Suprapubic skin (tissue), 4 donors: ENCODE measurements around the gene CLEC18A. TPM values are rescaled to one million over a fixed set of nuclear protein-coding genes. Genes with fewer than 3 reads are reported as not detected.
A peak's percentile ranks its signal among the peaks of the same experiment; 100 is the strongest.

ENCODE experiments used
- DNase-seq, 2 donors: peaks; one replicate each; pipeline ENCODE4 v3.0.0-alpha.2; 2019; ENCODE audit warnings: low spot score in 2 of 2
- H3K27ac ChIP-seq: fragments of 200-600 bp; sonication (generic); one replicate; pipeline ENCODE4 v1.5.1; 2019
- H3K27me3 ChIP-seq: fragments of 200-600 bp; sonication (generic); one replicate; pipeline ENCODE4 v1.5.1; 2019
- H3K36me3 ChIP-seq: fragments of 200-600 bp; sonication (generic); one replicate; pipeline ENCODE4 v1.5.1; 2019
- H3K4me1 ChIP-seq: fragments of 200-600 bp; sonication (generic); one replicate; pipeline ENCODE4 v1.5.1; 2019
- H3K4me3 ChIP-seq: fragments of 200-600 bp; sonication (generic); one replicate; pipeline ENCODE4 v1.5.1; 2019; ENCODE audit warnings: mild to moderate bottlenecking
- H3K9me3 ChIP-seq: fragments of 200-600 bp; sonication (generic); one replicate; pipeline ENCODE4 v1.5.1; 2019
- CTCF ChIP-seq, 2 donors: fragments of 200-600 bp in 1 of 2; fragments of 450-650 bp in 1 of 2; sonication (generic) in 1 of 2; IDR thresholded peaks; one replicate each; pipeline ENCODE4 v1.5.1; 2016 to 2019; ENCODE audit warnings: antibody characterized with exemption in 2 of 2, mild to moderate bottlenecking in 1 of 2, moderate library complexity in 1 of 2
- EP300 ChIP-seq: sonication (generic); formaldehyde crosslinking; IDR thresholded peaks from one replicate; pipeline ENCODE4 v1.6.1; 2017; ENCODE audit warnings: antibody characterized with exemption
- POLR2A ChIP-seq, 2 donors: fragments of 450-650 bp; IDR thresholded peaks; one replicate each; pipeline ENCODE4 v1.6.1; 2017; ENCODE audit warnings: antibody characterized with exemption in 2 of 2, mild to moderate bottlenecking in 2 of 2, moderate library complexity in 2 of 2
- POLR2AphosphoS5 ChIP-seq, 3 donors: sonication (generic); formaldehyde crosslinking; IDR thresholded peaks; one replicate each; pipeline ENCODE4 v1.6.1; 2017; ENCODE audit warnings: antibody characterized with exemption in 3 of 3
- WGBS: methylation state at CpG from one replicate; pipeline ENCODE4 v1.1.5; 2018; 5-methylcytosine and 5-hydroxymethylcytosine counted together
- total RNA-seq, 4 donors: library from RNA; depleted of rRNA; stranded (reverse); fragments of >200 nt; gene quantifications; one replicate each; pipeline ENCODE4 v1.1.0, GENCODE V29; 2016

Gene CLEC18A
- total RNA-seq, 4 donors from 2014 or later = 0.87 to 2.9 (median 1.5) TPM

- H3K4me1 ChIP-seq = peaks cover 40% of the 10 kb centered on the region
- H3K36me3 ChIP-seq = peaks cover 9% of the 10 kb centered on the region
- no peak for DNase-seq
- H3K27ac ChIP-seq = peak overlapping the region; percentile 76
- TF ChIP-seq POLR2AphosphoS5 (IDR thresholded peaks at IDR 0.05) = peak in 1 of 3 donors; percentile 32
- no peak for TF ChIP-seq EP300
- 55% methylated on average over 19 of the region's 19 CpGs for WGBS
- H3K4me3 ChIP-seq = peak overlapping the region; percentile 39
- H3K9me3 ChIP-seq = no peaks in the 10 kb centered on the region
- H3K27me3 ChIP-seq = no peaks in the 10 kb centered on the region
These were observed 26.4 kb upstream of the CLEC18A start for GRCh38 chr16:69924777-69925191.

- TF ChIP-seq EP300 = no peak
- TF ChIP-seq POLR2A (IDR thresholded peaks at IDR 0.05) = no peak
- TF ChIP-seq CTCF (IDR thresholded peaks at IDR 0.05) = no peak
- no peak for TF ChIP-seq POLR2AphosphoS5 (IDR thresholded peaks at IDR 0.05)
- H3K36me3 ChIP-seq = peaks cover 12% of the 10 kb centered on the region
- DNase-seq = no peak
- H3K27ac ChIP-seq = peak overlapping the region; percentile 76
- 61% methylated on average over 8 of the region's 8 CpGs for WGBS
- H3K4me1 ChIP-seq = peaks cover 43% of the 10 kb centered on the region
- no peaks in the 10 kb centered on the region for H3K9me3 ChIP-seq
- H3K27me3 ChIP-seq = no peaks in the 10 kb centered on the region
- peak overlapping the region; percentile 39 for H3K4me3 ChIP-seq
These were observed 25.8 kb upstream of the CLEC18A start for GRCh38 chr16:69925311-69925710.

- peaks cover 17% of the 10 kb centered on the region for H3K36me3 ChIP-seq
- peak overlapping the region; percentile 39 for H3K4me3 ChIP-seq
- peaks cover 43% of the 10 kb centered on the region for H3K4me1 ChIP-seq
- no peak for TF ChIP-seq EP300
- TF ChIP-seq CTCF (IDR thresholded peaks at IDR 0.05) = no peak
- DNase-seq = no peak
- WGBS = 88% methylated on average over 8 of the region's 8 CpGs
- no peaks in the 10 kb centered on the region for H3K27me3 ChIP-seq
- no peaks in the 10 kb centered on the region for H3K9me3 ChIP-seq
- peak overlapping the region; percentile 67 for H3K27ac ChIP-seq
These were observed 24.9 kb upstream of the CLEC18A start for GRCh38 chr16:69926241-69926640.

- Histone ChIP-seq H3K9me3 (no peaks in the 10 kb centered on the region), H3K4me3 (peak overlapping the region; percentile 39), H3K27ac (peak overlapping the region; percentile 67), H3K4me1 (peaks cover 43% of the 10 kb centered on the region), H3K27me3 (no peaks in the 10 kb centered on the region), H3K36me3 (peaks cover 27% of the 10 kb centered on the region)
- 49% methylated on average over 14 of the region's 17 CpGs for WGBS
- DNase-seq = no peak
- TF ChIP-seq POLR2A (IDR thresholded peaks at IDR 0.05) (no peak), POLR2AphosphoS5 (IDR thresholded peaks at IDR 0.05) (no peak), EP300 (no peak), CTCF (IDR thresholded peaks at IDR 0.05) (no peak)
These were observed 23.9 kb upstream of the CLEC18A start for GRCh38 chr16:69927056-69927757.

- 87% methylated on average over 9 of the region's 10 CpGs for WGBS
- TF ChIP-seq EP300 (no peak), POLR2AphosphoS5 (IDR thresholded peaks at IDR 0.05) (no peak), CTCF (IDR thresholded peaks at IDR 0.05) (no peak), POLR2A (IDR thresholded peaks at IDR 0.05) (no peak)
- peak in 1 of 2 donors; percentile 67 for DNase-seq
- H3K4me1 ChIP-seq = peaks cover 42% of the 10 kb centered on the region
- H3K36me3 ChIP-seq = peaks cover 44% of the 10 kb centered on the region
- H3K4me3 ChIP-seq = no peak overlapping the region
- no peaks in the 10 kb centered on the region for H3K27me3 ChIP-seq
- no peak overlapping the region for H3K27ac ChIP-seq
- no peaks in the 10 kb centered on the region for H3K9me3 ChIP-seq
These were observed 22.2 kb upstream of the CLEC18A start for GRCh38 chr16:69928856-69929400.
